NCI-H446 treated with DMSO at 0.1 percent for 48 hours (cell line): ENCODE results near the gene TLCD4.
A peak's percentile ranks its signal among the peaks of the same experiment; 100 is the strongest.

Experiments used
- DNase-seq: peaks from one replicate; lab custom pipeline; 2025; lab: John Stamatoyannopoulos, UW

Gene TLCD4

GRCh38 chr1:95095833-95096217, 21.3 kb upstream of the TLCD4 start:
- DNase-seq, result no peak

GRCh38 chr1:95096218-95096841, 20.8 kb upstream of the TLCD4 start:
- DNase-seq, result no peak

DNA sequence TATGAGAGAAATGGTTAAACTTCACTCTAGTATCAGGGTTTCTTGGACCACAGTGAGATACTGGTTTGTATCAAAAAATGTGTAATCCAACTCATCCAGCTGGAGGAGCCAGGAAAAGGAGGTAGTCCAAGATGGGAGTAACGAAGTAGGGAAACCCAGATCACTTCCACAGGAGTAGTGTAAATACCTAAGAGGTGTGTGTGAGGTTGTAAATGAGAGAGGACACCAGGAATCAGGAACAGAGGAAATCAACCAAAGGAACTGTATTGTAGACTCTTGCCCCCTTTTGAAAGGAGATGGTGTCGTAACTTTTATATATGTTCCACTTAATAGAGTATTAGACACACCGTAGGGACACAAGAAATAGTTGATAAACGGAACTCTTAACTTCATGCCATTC, 19.7 kb upstream of the TLCD4 start:
- DNase-seq, result no peak

GRCh38 chr1:95098196-95098595, 19.0 kb upstream of the TLCD4 start:
- DNase-seq, result no peak

DNA sequence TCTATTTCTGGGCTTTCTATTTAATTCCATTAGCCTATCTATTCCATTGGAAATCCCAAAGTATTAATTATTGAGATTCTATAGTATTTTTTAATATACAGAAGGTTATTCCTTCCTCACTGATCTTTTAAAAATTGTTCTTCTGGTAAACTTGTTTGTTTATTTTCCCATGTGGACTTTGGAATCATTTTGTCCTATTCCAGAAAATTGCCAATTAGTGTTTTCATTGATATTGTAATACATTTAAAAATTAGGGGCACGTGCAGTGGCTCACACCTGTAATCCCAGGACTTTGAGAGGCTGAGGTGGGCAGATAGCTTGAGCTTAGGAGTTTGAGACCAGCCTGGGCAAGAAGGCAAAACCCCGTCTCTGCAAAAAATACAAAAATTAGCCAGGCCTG, 8.4 kb upstream of the TLCD4 start:
- DNase-seq, result no peak

GRCh38 chr1:95111014-95111413, 6.1 kb upstream of the TLCD4 start:
- DNase-seq, result no peak

DNA sequence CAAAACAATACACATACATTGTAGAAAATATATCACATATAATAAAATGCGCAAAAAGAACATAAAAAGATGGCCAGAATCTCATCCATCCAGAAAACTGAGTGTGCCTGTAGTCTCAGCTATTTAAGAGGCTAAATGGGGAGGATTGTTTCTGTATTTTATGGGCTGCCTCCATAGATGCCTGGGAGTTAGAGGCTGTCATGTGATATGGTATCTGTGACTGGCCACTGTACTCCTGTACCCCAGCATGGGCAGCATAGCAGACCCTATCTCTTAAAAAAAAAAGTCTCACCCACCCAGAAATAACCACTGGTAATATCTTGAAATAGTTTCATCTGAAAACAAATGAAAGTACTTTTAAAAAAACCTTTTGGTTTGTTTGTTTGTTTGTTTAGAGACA, 3.5 kb upstream of the TLCD4 start:
- DNase-seq, result no peak

DNA sequence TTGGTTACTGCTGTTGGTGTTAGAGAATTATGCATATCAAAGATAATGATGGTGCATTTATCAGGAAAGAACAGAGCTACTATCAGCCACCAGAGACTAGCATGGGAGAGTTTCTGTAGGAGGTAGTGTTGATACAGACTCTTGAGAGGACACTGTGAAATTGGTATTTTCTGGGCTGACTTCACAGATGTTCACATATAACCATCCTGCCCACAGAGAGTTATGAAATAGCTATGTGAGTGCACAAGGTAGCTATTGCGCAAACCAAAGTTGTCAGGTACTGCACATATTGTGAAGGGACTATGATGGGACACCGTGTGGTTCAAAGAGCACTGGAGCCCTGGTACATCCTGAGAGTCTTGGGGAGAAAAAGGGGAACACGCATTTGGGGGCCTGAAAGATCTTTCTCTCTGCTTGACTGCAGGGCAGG, 1.4 kb upstream of the TLCD4 start:
- DNase-seq, result no peak

DNA sequence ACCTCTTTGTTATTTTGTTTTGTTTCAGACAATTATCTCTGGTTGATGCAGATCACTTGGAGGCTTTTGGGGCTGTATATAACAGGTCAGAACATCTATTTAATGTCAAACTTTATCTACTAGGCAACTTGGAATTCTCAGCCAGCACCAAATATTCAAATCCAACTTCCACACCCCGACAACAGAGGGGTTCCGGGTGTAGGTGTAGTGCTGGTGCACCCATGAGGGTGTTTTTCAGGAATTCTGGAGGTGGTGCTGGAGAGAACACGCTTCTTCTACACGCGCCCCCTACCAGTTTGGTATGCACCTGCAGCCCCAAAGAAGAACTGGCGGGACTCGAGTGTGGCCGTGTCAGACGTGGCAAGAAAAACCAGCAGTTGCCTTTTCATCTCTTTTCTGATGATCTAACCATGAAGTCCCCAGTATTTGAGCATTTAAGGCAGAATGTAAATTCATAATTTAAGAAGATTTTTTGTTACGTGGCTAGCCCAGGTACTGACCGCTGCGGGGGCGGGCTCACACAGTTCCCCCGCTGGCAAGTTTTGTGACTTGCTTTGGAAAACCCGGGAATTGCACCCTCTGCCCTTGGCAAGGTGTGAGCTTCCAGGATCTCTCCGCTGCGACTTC, 462 bp upstream of the TLCD4 start:
- peak; percentile 61 for DNase-seq

DNA sequence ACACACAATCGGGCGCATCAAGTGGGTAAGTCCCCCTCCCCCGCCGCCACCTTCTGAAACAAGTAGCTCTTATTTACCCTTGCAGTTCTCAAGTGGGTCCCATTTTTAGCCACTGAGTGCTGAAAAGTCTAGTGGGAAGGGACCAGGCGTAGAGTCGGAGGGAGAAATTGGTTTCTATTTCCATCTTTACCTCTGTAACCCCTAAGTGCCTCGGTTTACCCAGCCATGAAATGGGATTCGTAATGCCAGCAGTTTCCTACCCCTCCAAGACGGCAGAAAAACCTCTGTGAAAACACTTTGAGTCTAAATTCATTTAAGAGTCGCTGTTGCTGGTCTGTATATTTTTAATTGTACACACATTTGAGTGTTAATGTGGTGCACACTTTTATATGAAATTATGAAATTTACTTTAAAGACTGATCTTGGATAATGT, 928 bp downstream of the TLCD4 start:
- DNase-seq, result no peak

- DNase-seq, result no peak
Measured at GRCh38 chr1:95118710-95119109, 1.6 kb downstream of the TLCD4 start.

GRCh38 chr1:95119273-95119672, 2.1 kb downstream of the TLCD4 start:
- no peak for DNase-seq

DNA sequence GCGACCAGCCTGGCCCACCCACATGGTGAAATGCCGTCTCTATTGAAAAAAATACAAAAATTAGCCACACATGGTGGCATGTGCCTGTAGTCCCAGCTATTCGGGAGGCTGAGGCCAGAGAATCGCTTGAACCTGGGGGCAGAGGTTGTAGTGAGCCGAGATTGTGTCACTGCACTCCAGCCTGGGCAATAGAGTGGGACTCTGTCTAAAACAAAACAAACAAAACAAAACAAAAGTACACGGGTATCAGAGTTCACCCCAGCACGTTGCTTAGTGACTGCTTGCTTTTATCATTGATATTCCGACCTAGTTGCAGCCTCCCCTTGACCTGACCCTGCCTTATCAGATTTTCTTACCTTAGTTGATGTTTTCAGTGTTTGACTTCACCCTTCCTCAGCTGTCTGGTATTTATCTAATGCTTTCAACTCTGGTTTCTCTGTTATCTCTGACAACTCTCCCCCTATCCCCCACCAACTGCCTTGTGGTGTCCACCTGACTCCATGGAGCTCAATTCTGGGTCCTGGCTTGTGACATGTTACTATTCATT, 5.1 kb downstream of the TLCD4 start:
- no peak for DNase-seq

GRCh38 chr1:95124342-95124741, 7.2 kb downstream of the TLCD4 start:
- no peak for DNase-seq

GRCh38 chr1:95126366-95126765, 9.2 kb downstream of the TLCD4 start:
- no peak for DNase-seq

- DNase-seq, result no peak
Measured at GRCh38 chr1:95126846-95127245, 9.7 kb downstream of the TLCD4 start.

- peak; percentile 29 for DNase-seq
Measured at GRCh38 chr1:95127380-95127779, 10.2 kb downstream of the TLCD4 start.

- no peak for DNase-seq
Measured at GRCh38 chr1:95132762-95133161, 15.6 kb downstream of the TLCD4 start.

DNA sequence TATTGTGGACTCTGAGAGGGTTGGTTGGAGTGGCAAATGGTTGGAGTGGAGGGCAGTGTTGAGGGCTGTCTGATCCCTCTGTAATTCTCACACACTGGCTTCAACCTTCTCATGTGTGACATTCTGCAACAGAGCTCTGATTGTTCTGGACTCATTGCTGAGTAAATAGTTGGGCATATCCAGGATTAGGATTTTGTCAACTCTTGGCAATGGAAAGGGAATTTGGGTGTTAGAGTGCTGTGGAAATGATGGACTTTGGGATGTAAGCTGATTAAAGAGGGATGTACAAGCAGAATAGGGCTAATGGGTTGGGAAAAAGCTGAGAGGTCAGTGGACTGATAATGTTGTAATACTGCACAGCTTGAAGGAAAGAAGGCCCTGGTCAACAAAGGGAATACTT, 16.5 kb downstream of the TLCD4 start:
- DNase-seq, result no peak

- no peak for DNase-seq
Measured at GRCh38 chr1:95138223-95138622, 21.1 kb downstream of the TLCD4 start.

DNA sequence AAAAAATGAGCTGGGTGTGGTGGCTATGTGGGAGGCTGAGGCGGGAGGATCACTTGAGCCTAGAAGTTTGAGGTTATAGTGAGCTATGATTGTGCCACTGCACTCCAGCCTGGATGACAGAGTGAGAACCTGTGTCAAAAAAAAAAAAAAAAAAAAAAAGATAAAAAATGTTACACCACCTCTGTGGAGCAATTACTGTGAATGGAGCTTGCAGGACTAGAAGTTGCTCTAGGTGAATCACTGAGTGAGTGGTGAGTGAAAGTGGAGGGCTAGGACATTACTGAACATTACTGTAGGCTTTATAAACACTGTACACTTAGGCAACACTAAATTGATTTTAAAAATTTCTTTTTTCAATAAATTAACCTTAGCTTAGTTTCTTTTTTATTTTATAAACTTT, 21.9 kb downstream of the TLCD4 start:
- DNase-seq, result no peak

- DNase-seq, result no peak
Measured at GRCh38 chr1:95140791-95141190, 23.6 kb downstream of the TLCD4 start.

DNA sequence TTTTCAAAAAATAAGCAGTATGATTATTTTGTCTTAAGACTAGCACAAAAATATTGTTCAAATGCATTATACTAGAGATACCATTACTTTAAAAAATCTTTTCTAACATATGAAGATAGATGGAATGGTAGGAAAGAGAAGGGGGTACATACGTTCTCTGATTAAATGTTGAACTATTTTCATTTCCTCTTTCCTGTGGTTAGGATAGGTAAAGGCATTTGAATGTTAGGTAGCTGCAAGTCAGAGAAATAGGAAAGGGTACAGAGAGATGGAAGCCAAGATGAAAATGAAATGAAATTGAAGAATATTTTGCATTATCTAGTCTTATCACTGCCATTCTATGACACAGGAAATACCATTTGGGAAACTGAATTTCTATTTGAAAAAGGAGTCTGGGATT, 28.3 kb downstream of the TLCD4 start:
- no peak for DNase-seq

DNA sequence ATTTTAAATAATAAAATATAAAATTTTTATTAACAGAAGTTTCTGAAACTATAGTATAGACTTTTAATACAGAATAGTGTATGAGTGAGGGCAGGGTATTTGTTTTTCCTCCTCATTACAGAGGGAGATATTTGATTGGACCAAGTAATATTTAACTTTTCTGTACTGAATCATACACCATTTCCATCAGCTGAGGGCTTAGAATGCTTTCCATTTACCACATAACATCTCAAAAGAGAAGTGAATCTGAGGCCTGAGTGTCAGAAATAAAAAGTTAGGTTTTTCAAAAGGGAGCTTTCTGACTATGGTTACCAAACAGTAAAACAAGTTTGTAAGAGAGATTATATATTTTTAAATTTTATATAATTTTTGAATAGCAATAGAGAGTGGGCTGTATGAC, 29.5 kb downstream of the TLCD4 start:
- no peak for DNase-seq
